PFSK-1 (cell line): ENCODE measurements around the gene RBM47.

Experiments used
- POLR2AphosphoS5 ChIP-seq: IDR thresholded peaks from 2 replicates; pipeline ENCODE4 v1.6.1; 2012; ENCODE audit warnings: low read depth, mild to moderate bottlenecking, control low read depth, low read length, moderate library complexity
- TAF1 ChIP-seq: IDR thresholded peaks from 2 replicates; pipeline ENCODE4 v1.6.1; 2012; ENCODE audit warnings: low read length, control low read depth, borderline replicate concordance; ENCODE audit not compliant: insufficient read depth
- TF ChIP-seq, protein P1 (sequence below), 2 experiments: IDR thresholded peaks; 2 replicates each; pipeline versions ENCODE4 v1.6.1 to v1.8.0; 2011 to 2012; ENCODE audit warnings: low read depth in 2 of 2, low read length in 2 of 2, control low read depth in 1 of 2, inconsistent platforms in 1 of 2, mild to moderate bottlenecking in 1 of 2, moderate library complexity in 1 of 2; ENCODE audit not compliant: insufficient read depth in 1 of 2

DNA sequence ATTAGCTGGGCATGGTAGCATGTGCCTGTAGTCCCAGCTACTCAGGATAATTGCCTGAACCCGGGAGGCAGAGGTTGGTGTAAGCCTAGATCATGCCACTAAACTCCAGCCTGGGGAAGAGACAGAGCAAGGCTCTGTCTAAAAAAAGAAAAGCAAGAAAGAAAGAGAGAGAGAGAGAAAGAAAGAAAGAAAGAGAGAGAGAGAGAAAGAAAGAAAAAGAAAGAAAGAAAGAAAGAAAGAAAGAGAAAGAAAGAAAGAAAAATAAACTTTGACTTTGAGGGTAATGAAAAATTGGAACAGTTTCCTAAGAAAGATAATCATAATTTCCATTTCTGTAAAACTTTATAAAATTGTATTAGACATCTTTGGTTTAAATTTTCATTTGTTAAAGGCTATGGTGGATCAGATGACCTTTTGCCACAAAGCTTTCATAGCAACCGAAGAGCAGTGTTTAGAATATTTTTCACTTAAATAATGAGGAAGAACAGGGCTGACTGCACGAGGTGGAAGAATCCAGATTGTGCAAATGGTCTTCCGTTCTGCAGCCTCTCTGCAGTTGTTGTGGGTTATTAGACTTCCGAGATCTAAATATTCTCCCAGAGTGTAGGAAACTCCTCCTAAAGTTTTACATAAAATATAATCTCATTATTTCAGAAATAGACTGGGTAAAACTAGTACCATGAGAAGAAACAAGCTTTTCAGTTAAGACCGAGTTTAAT is 55.9 kb downstream of the RBM47 start:
- TF ChIP-seq, protein P1, sequence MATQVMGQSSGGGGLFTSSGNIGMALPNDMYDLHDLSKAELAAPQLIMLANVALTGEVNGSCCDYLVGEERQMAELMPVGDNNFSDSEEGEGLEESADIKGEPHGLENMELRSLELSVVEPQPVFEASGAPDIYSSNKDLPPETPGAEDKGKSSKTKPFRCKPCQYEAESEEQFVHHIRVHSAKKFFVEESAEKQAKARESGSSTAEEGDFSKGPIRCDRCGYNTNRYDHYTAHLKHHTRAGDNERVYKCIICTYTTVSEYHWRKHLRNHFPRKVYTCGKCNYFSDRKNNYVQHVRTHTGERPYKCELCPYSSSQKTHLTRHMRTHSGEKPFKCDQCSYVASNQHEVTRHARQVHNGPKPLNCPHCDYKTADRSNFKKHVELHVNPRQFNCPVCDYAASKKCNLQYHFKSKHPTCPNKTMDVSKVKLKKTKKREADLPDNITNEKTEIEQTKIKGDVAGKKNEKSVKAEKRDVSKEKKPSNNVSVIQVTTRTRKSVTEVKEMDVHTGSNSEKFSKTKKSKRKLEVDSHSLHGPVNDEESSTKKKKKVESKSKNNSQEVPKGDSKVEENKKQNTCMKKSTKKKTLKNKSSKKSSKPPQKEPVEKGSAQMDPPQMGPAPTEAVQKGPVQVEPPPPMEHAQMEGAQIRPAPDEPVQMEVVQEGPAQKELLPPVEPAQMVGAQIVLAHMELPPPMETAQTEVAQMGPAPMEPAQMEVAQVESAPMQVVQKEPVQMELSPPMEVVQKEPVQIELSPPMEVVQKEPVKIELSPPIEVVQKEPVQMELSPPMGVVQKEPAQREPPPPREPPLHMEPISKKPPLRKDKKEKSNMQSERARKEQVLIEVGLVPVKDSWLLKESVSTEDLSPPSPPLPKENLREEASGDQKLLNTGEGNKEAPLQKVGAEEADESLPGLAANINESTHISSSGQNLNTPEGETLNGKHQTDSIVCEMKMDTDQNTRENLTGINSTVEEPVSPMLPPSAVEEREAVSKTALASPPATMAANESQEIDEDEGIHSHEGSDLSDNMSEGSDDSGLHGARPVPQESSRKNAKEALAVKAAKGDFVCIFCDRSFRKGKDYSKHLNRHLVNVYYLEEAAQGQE (IDR thresholded peaks at IDR 0.05; ENCODE audit: insufficient read depth in 1 of 2, low read depth in 2 of 2, low read length in 2 of 2) = no peak
- TF ChIP-seq TAF1 (no peak), POLR2AphosphoS5 (no peak)
